CD4-positive, alpha-beta T cell treated with Interleukin-10 for 1 hour (primary cell): ENCODE results near the gene DYRK1A.

Source experiments
- DNase-seq: peaks from one replicate; pipeline ENCODE4 v3.0.0-alpha.2; 2020

Gene DYRK1A

GRCh38 chr21:37568916-37569315 lies 202.3 kb downstream of the DYRK1A start:
- no peak for DNase-seq

- no peak for DNase-seq
These were observed 204.9 kb downstream of the DYRK1A start for GRCh38 chr21:37571442-37571841.

GRCh38 chr21:37574316-37574715 lies 207.7 kb downstream of the DYRK1A start:
- DNase-seq = no peak

- DNase-seq = no peak
These were observed 208.2 kb downstream of the DYRK1A start for GRCh38 chr21:37574751-37575150.

GRCh38 chr21:37575580-37575979 lies 209.0 kb downstream of the DYRK1A start:
- DNase-seq = no peak
